HepG2 (cell line): ENCODE data around the gene SNX24. TPM values are rescaled to one million over a fixed set of nuclear protein-coding genes. Genes with fewer than 3 reads are reported as not detected.

Experiments used
- ELF1 ChIP-seq: sonication (generic); formaldehyde crosslinking; IDR thresholded peaks from 2 replicates; pipeline ENCODE4 v1.4.0; 2020; ENCODE audit warnings: missing genetic modification reagents
- HNRNPK ChIP-seq: fragments of 200-400 bp; formaldehyde crosslinking; IDR thresholded peaks from 2 replicates; pipeline ENCODE4 v1.6.1; 2018; ENCODE audit warnings: low read length, low read depth, moderate library complexity, mild to moderate bottlenecking; ENCODE audit not compliant: poor library complexity, severe bottlenecking
- IRF2 ChIP-seq: IDR thresholded peaks from 2 replicates; pipeline ENCODE4 v1.6.1; 2018; ENCODE audit warnings: missing genetic modification reagents, missing compliant biosample characterization
- SIX4 ChIP-seq: sonication (generic); formaldehyde crosslinking; IDR thresholded peaks from 2 replicates; pipeline ENCODE4 v1.4.0; 2020; ENCODE audit warnings: missing genetic modification reagents
- TCF7L2 ChIP-seq: IDR thresholded peaks from 2 replicates; pipeline ENCODE4 v1.6.1; 2011; ENCODE audit warnings: mild to moderate bottlenecking, low read depth, low read length, moderate library complexity
- ZNF101 ChIP-seq: sonication (generic); formaldehyde crosslinking; IDR thresholded peaks from 2 replicates; pipeline ENCODE4 v1.4.0; 2020; ENCODE audit warnings: mild to moderate bottlenecking, low read depth, missing genetic modification reagents, borderline replicate concordance
- ZNF235 ChIP-seq: sonication (generic); formaldehyde crosslinking; IDR thresholded peaks from 2 replicates; pipeline ENCODE4 v1.8.1; 2023; ENCODE audit warnings: mild to moderate bottlenecking, missing genetic modification reagents, borderline replicate concordance
- ZNF317 ChIP-seq: sonication (generic); formaldehyde crosslinking; IDR thresholded peaks from 2 replicates; pipeline ENCODE4 v1.5.0; 2020; ENCODE audit warnings: mild to moderate bottlenecking, missing genetic modification reagents
- ZNF432 ChIP-seq: sonication (generic); formaldehyde crosslinking; IDR thresholded peaks from 2 replicates; pipeline ENCODE4 v1.5.0; 2020; ENCODE audit warnings: missing genetic modification reagents, mild to moderate bottlenecking, borderline replicate concordance
- ZNF460 ChIP-seq: sonication (generic); formaldehyde crosslinking; IDR thresholded peaks from 2 replicates; pipeline ENCODE4 v1.5.1; 2020; ENCODE audit warnings: missing genetic modification reagents, mild to moderate bottlenecking, borderline replicate concordance
- ZNF550 ChIP-seq: sonication (generic); formaldehyde crosslinking; IDR thresholded peaks from 2 replicates; pipeline ENCODE4 v1.4.0; 2020; ENCODE audit warnings: mild to moderate bottlenecking, missing genetic modification reagents, borderline replicate concordance
- ZNF556 ChIP-seq: sonication (generic); formaldehyde crosslinking; IDR thresholded peaks from 2 replicates; pipeline ENCODE4 v1.4.0; 2020; ENCODE audit warnings: mild to moderate bottlenecking, missing genetic modification reagents, borderline replicate concordance
- ZNF564 ChIP-seq: sonication (generic); formaldehyde crosslinking; IDR thresholded peaks from 2 replicates; pipeline ENCODE4 v1.8.1; 2023; ENCODE audit warnings: mild to moderate bottlenecking, missing genetic modification reagents
- ZNF691 ChIP-seq: sonication (generic); formaldehyde crosslinking; IDR thresholded peaks from 2 replicates; pipeline ENCODE4 v1.4.0; 2020; ENCODE audit warnings: missing genetic modification reagents, low read depth, mild to moderate bottlenecking, borderline replicate concordance
- ZNF703 ChIP-seq: sonication (generic); formaldehyde crosslinking; IDR thresholded peaks from 2 replicates; pipeline ENCODE4 v1.5.1; 2020; ENCODE audit warnings: missing genetic modification reagents, mild to moderate bottlenecking, moderate library complexity, borderline replicate concordance
- ZSCAN22 ChIP-seq: sonication (generic); formaldehyde crosslinking; IDR thresholded peaks from 2 replicates; pipeline ENCODE4 v1.4.0; 2020; ENCODE audit warnings: mild to moderate bottlenecking, missing genetic modification reagents
- polyA plus RNA-seq, 8 experiments: library from polyadenylated mRNA; depleted of rRNA in 3 of 8; stranded (reverse) in 7 of 8; unstranded in 1 of 8; fragments of >200 nt; fragmentation: Illumina TruSeq in 4 of 8; extraction: Trizol in 4 of 8; gene quantifications; 2 replicates each; pipeline versions ENCODE4 v1.2.1 to v1.2.3, GENCODE V29; 2011 to 2016; ENCODE audit warnings: low read depth in 4 of 8, missing spikeins in 1 of 8, mixed read lengths in 1 of 8; ENCODE audit not compliant: insufficient read depth in 1 of 8
- total RNA-seq, 5 experiments: library from RNA; depleted of rRNA; stranded (reverse); fragments of >200 nt; fragmentation: Illumina TruSeq; extraction: Trizol; gene quantifications; 2 replicates each; pipeline ENCODE4 v1.2.3, GENCODE V29; 2016; ENCODE audit warnings: low read depth in 1 of 5
- TF ChIP-seq, protein P1 (sequence below): sonication (generic); formaldehyde crosslinking; IDR thresholded peaks from 2 replicates; pipeline ENCODE4; 2020; ENCODE audit warnings: missing genetic modification reagents, mild to moderate bottlenecking, borderline replicate concordance
- TF ChIP-seq, protein P2 (sequence below): sonication (generic); formaldehyde crosslinking; conservative IDR thresholded peaks from 2 replicates; pipeline ENCODE4 v1.5.0; 2020; ENCODE audit warnings: missing genetic modification reagents
- TF ChIP-seq, protein P3 (sequence below): sonication (generic); formaldehyde crosslinking; IDR thresholded peaks from 2 replicates; pipeline ENCODE4 v1.4.0; 2020; ENCODE audit warnings: missing genetic modification reagents, borderline replicate concordance

The SNX24 gene
- total and polyA plus RNA-seq, 2 of the 13 experiments (the other 11 are each of a cell fraction or from before 2014, with no cell fraction given) = 7.2 to 23.7 TPM

DNA sequence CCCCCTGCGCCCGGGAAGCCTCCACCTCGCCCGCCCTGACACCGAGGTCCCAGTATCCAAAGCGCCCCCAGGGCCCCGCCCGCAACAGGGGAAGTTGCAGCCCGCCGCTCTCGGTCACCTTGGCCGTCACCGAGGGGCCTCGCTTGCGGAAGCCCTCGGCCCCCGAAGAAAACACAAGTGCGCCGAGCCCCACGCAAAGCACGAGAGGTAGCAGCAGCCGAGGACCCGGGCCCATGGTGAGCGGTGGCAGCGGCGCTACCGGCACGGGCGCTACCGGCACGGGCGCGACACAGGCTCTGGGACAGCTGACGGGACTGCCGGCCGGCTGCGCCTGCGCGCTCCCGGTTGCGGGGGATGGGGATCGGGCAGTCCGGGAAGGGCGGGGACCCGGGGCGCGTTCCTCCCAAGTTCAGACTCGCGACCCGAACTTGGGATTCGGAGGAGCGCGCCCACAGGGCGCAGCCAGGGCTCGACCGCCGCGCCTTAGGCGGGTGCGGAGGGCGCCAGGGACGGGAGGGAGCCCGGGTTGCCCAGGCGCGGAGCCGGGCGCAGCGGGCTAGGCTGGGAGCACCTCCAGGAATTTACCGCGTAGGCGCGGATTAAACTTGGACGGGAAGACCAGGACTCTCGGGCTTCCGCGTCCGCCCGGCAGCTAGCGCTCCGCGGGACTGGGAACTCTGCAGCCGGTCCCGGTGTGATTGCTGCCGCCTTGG is 191.1 kb downstream of the SNX24 start, which contains the start of gene PPIC (continued):
- no peak for TF ChIP-seq ZNF101 (CRISPR knock-in tag)
- TF ChIP-seq, protein P1, sequence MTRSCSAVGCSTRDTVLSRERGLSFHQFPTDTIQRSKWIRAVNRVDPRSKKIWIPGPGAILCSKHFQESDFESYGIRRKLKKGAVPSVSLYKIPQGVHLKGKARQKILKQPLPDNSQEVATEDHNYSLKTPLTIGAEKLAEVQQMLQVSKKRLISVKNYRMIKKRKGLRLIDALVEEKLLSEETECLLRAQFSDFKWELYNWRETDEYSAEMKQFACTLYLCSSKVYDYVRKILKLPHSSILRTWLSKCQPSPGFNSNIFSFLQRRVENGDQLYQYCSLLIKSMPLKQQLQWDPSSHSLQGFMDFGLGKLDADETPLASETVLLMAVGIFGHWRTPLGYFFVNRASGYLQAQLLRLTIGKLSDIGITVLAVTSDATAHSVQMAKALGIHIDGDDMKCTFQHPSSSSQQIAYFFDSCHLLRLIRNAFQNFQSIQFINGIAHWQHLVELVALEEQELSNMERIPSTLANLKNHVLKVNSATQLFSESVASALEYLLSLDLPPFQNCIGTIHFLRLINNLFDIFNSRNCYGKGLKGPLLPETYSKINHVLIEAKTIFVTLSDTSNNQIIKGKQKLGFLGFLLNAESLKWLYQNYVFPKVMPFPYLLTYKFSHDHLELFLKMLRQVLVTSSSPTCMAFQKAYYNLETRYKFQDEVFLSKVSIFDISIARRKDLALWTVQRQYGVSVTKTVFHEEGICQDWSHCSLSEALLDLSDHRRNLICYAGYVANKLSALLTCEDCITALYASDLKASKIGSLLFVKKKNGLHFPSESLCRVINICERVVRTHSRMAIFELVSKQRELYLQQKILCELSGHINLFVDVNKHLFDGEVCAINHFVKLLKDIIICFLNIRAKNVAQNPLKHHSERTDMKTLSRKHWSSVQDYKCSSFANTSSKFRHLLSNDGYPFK (CRISPR knock-in tag) = no peak
- TF ChIP-seq ZNF703 (CRISPR knock-in tag) = no peak; the same call in 1 of the 2 replicates
- no peak for TF ChIP-seq ZNF460
- TF ChIP-seq, protein P2, sequence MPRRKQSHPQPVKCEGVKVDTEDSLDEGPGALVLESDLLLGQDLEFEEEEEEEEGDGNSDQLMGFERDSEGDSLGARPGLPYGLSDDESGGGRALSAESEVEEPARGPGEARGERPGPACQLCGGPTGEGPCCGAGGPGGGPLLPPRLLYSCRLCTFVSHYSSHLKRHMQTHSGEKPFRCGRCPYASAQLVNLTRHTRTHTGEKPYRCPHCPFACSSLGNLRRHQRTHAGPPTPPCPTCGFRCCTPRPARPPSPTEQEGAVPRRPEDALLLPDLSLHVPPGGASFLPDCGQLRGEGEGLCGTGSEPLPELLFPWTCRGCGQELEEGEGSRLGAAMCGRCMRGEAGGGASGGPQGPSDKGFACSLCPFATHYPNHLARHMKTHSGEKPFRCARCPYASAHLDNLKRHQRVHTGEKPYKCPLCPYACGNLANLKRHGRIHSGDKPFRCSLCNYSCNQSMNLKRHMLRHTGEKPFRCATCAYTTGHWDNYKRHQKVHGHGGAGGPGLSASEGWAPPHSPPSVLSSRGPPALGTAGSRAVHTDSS (CRISPR knock-in tag) = 0 out of 2 replicates have a peak, but pooled peaks have one; percentile 53
- TF ChIP-seq TCF7L2 = no peak
- no peak for TF ChIP-seq ZNF235 (CRISPR knock-in tag)
- TF ChIP-seq IRF2 = no peak
- no peak; the same call in 1 of the 2 replicates for TF ChIP-seq ZNF556 (CRISPR knock-in tag)
- TF ChIP-seq ZNF564 (CRISPR knock-in tag) = peak; percentile 58; the same call in 1 of the 2 replicates
- TF ChIP-seq ZNF691 (CRISPR knock-in tag) = no peak
- no peak for TF ChIP-seq ZSCAN22 (CRISPR knock-in tag)
- TF ChIP-seq ZNF317 (CRISPR knock-in tag) = no peak
- TF ChIP-seq, protein P3, sequence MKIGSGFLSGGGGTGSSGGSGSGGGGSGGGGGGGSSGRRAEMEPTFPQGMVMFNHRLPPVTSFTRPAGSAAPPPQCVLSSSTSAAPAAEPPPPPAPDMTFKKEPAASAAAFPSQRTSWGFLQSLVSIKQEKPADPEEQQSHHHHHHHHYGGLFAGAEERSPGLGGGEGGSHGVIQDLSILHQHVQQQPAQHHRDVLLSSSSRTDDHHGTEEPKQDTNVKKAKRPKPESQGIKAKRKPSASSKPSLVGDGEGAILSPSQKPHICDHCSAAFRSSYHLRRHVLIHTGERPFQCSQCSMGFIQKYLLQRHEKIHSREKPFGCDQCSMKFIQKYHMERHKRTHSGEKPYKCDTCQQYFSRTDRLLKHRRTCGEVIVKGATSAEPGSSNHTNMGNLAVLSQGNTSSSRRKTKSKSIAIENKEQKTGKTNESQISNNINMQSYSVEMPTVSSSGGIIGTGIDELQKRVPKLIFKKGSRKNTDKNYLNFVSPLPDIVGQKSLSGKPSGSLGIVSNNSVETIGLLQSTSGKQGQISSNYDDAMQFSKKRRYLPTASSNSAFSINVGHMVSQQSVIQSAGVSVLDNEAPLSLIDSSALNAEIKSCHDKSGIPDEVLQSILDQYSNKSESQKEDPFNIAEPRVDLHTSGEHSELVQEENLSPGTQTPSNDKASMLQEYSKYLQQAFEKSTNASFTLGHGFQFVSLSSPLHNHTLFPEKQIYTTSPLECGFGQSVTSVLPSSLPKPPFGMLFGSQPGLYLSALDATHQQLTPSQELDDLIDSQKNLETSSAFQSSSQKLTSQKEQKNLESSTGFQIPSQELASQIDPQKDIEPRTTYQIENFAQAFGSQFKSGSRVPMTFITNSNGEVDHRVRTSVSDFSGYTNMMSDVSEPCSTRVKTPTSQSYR = peak; percentile 84; the same call in 1 of the 2 replicates
- TF ChIP-seq ELF1 (CRISPR knock-in tag) = peak; percentile 2; the same call in 1 of the 2 replicates
- no peak for TF ChIP-seq SIX4 (CRISPR knock-in tag)
- peak; percentile 72 for TF ChIP-seq HNRNPK
- TF ChIP-seq ZNF550 = no peak
- TF ChIP-seq ZNF432 = peak; percentile 66; the same call in 1 of the 2 replicates
